Naive B cell (primary cell): ENCODE results near the gene ASAP3. TPM values are rescaled to one million over a fixed set of nuclear protein-coding genes. Genes with fewer than 3 reads are reported as not detected.

Experiments
- ATAC-seq, 2 donors: fragments of 150-1000 bp; cut with Tn5 transposase; 2 replicates each; pipeline ENCODE4 v1.10.0; 2021; ENCODE audit warnings: low read depth in 2 of 2, mild to moderate bottlenecking in 2 of 2, moderate library complexity in 2 of 2
- DNase-seq: peaks from one replicate; pipeline ENCODE4 v3.0.0; 2022
- H3K27ac Mint-ChIP-seq, 6 donors: one replicate each; pipeline ENCODE4 v1.8.0; 2020 to 2022; ENCODE audit warnings: mild to moderate bottlenecking in 6 of 6, mixed read lengths in 6 of 6, moderate library complexity in 5 of 6, inconsistent platforms in 2 of 6
- H3K27me3 Mint-ChIP-seq, 3 donors: one replicate each; pipeline ENCODE4 v1.8.0; 2021 to 2022; ENCODE audit warnings: mixed read lengths in 3 of 3, mild to moderate bottlenecking in 1 of 3
- H3K36me3 Mint-ChIP-seq, 2 donors: one replicate each; pipeline ENCODE4 v1.8.0; 2020 to 2022; ENCODE audit warnings: mixed read lengths in 2 of 2, inconsistent platforms in 1 of 2, mild to moderate bottlenecking in 1 of 2
- H3K4me1 Mint-ChIP-seq, 3 donors: one replicate each; pipeline ENCODE4 v1.8.0; 2020 to 2022; ENCODE audit warnings: mixed read lengths in 3 of 3, inconsistent platforms in 1 of 3, mild to moderate bottlenecking in 1 of 3, moderate library complexity in 1 of 3
- H3K4me3 Mint-ChIP-seq, 8 donors: one replicate each; pipeline ENCODE4 v1.8.0; 2020 to 2022; ENCODE audit warnings: mild to moderate bottlenecking in 8 of 8, mixed read lengths in 8 of 8, moderate library complexity in 8 of 8, inconsistent platforms in 2 of 8
- H3K9me3 Mint-ChIP-seq, 7 donors: one replicate each; pipeline ENCODE4 v1.8.0; 2020 to 2022; ENCODE audit warnings: mixed read lengths in 7 of 7, mild to moderate bottlenecking in 5 of 7, inconsistent platforms in 2 of 7, moderate library complexity in 1 of 7
- polyA plus RNA-seq, 6 donors: library from polyadenylated mRNA; unstranded; fragments of 300-500 nt; fragmentation: Illumina TruSeq; gene quantifications; one replicate each; pipeline ENCODE4 v1.2.3, GENCODE V29; 2021; ENCODE audit warnings: low read depth in 6 of 6

The ASAP3 gene
- polyA plus RNA-seq, 6 donors from 2014 or later = 0.16 to 0.69 (median 0.58) TPM; not detected in 2

DNA sequence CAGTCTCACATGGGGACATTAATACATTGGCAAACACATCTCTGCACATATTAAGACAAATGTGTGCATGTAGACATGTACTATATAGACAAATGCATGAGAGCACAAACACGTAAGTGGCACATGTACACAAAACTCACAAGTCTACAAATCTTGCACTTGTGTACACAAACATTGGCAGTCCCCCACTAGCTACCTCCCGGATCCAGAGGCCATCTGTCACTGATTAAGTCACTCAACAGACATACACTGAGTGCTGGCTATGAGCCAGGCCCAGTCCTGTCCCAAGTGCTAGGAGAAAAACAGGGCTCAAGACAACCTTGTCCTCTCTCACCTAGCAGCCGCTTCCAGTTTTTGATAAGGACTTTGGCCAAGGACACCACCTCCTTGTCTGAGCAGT, 66.4 kb downstream of the ASAP3 start:
- H3K27me3 Mint-ChIP-seq = peaks cover 16 to 28% (median 23%) of the 10 kb centered on the region in 3 donors
- H3K4me3 Mint-ChIP-seq = no peak overlapping the region
- peaks cover 0 to 4% (median 3%) of the 10 kb centered on the region in 3 donors for H3K4me1 Mint-ChIP-seq
- H3K27ac Mint-ChIP-seq = no peak overlapping the region
- ATAC-seq (no peak), DNase-seq (no peak)
- no peaks in the 10 kb centered on the region for H3K9me3 Mint-ChIP-seq
- H3K36me3 Mint-ChIP-seq = no peaks in the 10 kb centered on the region

GRCh38 chr1:23416964-23417363, 67.0 kb downstream of the ASAP3 start:
- no peak overlapping the region for H3K27ac Mint-ChIP-seq
- no peak for DNase-seq
- H3K36me3 Mint-ChIP-seq = no peaks in the 10 kb centered on the region
- no peak overlapping the region for H3K4me3 Mint-ChIP-seq
- ATAC-seq = no peak
- H3K4me1 Mint-ChIP-seq = no peaks in the 10 kb centered on the region
- peaks cover 13 to 22% (median 18%) of the 10 kb centered on the region in 3 donors for H3K27me3 Mint-ChIP-seq
- no peaks in the 10 kb centered on the region for H3K9me3 Mint-ChIP-seq

DNA sequence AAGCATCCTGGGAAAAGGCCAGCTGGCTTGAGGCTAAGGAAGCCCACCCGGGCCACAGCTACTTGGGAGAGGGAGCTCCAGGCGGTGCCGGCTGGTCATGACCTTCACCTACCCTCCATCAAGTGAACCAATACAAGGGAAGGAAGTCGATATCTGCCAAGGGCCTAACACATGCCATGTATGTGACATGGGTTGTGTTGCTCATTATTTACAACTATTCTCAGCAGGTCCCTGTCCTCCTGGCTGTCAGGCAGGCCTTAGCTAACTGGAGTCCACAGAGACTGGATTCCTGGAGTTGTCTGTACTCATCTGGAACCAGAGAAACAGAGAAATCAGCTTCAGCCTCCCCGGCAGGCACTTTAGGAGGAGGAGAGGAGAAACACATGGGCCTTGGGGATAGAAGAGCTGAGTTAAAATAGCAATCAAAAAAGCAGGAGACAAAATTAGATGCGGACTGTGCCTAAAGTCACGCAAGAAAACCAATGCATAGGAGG, 75.1 kb downstream of the ASAP3 start:
- no peaks in the 10 kb centered on the region for H3K9me3 Mint-ChIP-seq
- H3K27ac Mint-ChIP-seq = no peak overlapping the region
- H3K27me3 Mint-ChIP-seq = peaks cover 9 to 10% (median 9%) of the 10 kb centered on the region in 3 donors
- no peak for ATAC-seq
- DNase-seq = no peak
- H3K4me3 Mint-ChIP-seq = no peak overlapping the region
- no peaks in the 10 kb centered on the region for H3K36me3 Mint-ChIP-seq
- H3K4me1 Mint-ChIP-seq = peaks cover 4 to 6% (median 6%) of the 10 kb centered on the region in 3 donors

DNA sequence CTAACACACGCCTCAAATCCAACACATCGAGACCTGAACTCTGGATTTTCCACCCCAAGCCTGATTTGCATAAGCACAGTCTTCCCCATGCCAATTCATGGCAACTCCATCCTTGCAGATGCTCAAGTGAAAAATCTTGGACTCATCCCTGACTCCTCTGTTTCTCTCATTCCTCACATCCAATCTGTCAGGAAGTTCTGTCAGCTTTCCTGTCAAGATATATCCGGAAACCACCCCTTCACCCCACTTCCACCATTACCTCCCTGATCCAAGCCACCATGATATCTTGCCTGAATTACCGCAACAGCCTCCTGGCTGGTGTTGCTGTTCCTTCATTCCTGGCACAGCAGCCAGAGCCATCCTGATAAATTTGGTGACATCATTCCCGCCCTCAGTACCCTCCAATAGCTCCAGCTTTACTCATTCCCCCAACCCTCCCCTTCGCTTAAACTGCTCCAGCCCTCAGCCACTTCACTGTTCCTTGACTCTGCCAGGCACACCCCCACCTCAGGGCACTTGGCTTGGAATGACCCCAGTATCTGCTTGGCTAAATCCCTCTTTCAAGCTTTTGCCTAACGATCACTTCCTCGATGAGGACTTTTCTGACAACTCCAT, 76.9 kb downstream of the ASAP3 start:
- Mint-ChIP-seq H3K9me3 (no peaks in the 10 kb centered on the region), H3K4me3 (no peak overlapping the region), H3K27ac (no peak overlapping the region), H3K27me3 (peaks cover 9 to 14% (median 10%) of the 10 kb centered on the region in 3 donors), H3K36me3 (no peaks in the 10 kb centered on the region), H3K4me1 (peaks cover 6 to 8% (median 6%) of the 10 kb centered on the region in 3 donors)
- ATAC-seq (no peak), DNase-seq (no peak)

DNA sequence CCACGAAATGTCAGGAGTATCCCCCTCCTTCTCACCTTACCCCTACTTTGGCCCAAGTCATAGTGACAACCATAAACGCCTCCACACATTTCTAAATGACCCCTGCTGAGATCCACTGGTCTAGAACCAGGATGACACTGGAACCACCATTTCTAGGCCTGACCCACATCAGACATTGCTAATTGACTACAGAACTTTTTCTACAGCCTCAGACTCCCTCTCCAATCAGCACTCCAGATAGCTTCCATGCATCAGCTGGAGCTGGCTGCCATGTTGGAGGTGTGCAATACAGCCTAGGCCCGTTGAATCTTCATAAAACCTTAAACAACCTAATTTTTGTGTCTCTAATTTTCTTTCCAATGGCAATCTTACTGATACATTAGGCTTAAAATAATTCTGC, 78.0 kb downstream of the ASAP3 start:
- H3K27me3 Mint-ChIP-seq = peaks cover 8 to 14% (median 9%) of the 10 kb centered on the region in 3 donors
- no peak overlapping the region for H3K27ac Mint-ChIP-seq
- DNase-seq = no peak
- H3K4me1 Mint-ChIP-seq = peaks cover 6 to 8% (median 6%) of the 10 kb centered on the region in 3 donors
- no peaks in the 10 kb centered on the region for H3K36me3 Mint-ChIP-seq
- H3K4me3 Mint-ChIP-seq = no peak overlapping the region
- H3K9me3 Mint-ChIP-seq = no peaks in the 10 kb centered on the region
- ATAC-seq = no peak

DNA sequence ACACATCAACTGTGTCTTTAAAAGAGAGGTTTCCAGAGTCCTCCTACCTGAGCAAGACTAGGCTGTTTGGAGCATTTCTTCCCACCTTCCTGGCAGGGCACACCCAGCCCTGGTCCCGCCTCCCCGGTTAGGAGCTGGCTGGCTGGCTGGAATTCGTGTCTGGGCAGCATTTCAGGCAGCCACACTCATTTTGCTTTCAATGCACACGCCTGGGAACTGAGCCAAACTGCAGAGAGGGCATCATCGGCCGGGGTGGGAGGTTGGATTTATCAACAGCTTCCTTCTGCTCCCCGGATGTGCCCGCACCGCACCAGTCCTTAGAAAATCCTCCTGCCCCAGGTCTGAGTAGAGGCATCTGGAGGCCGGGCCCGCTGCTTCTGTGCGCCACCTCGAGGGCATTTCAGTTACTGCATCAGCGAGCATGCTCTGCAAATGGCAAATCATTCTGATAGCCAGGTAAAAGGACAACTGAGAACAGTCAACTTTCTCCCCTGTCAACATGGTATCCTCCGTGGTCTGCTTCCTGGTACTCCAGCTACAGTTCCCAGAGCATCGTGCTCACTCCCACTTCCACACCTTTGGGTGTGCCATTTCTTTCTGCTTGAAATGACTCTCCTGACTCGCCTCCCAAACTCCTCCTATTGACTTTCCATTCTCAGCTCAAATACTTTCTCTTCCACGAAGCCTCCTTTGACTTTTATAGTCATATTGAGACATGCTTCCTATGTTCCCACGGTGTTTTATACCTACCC, 80.1 kb downstream of the ASAP3 start:
- Mint-ChIP-seq H3K27ac (no peak overlapping the region), H3K4me1 (peaks cover 6 to 8% (median 6%) of the 10 kb centered on the region in 3 donors), H3K9me3 (no peaks in the 10 kb centered on the region), H3K4me3 (peak overlapping the region in 1 of 8 donors; percentile 51), H3K27me3 (peaks cover 0 to 9% (median 9%) of the 10 kb centered on the region in 3 donors), H3K36me3 (no peaks in the 10 kb centered on the region)
- DNase-seq (peak; percentile 56), ATAC-seq (peak; percentile 72 to 81)

DNA sequence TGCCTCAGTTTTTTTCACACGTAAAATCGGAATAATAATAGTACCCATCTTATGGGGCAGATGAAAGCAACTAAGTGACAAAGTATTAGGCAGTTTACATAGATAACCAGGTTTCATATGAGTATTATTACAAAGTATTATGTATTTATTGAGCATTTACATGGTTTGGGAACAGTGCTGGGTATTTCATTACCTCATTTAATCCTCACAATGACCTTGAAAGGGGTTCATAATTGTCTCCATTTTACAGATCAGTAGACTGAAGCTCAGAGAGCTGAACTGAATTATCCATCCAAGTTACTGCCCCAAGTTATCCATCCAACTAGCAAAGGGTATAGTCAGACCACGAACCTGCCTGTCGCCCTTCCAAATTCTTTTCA, 80.6 kb downstream of the ASAP3 start:
- ATAC-seq = no peak
- Mint-ChIP-seq H3K36me3 (no peaks in the 10 kb centered on the region), H3K27ac (no peak overlapping the region), H3K4me1 (peaks cover 6 to 8% (median 6%) of the 10 kb centered on the region in 3 donors), H3K9me3 (no peaks in the 10 kb centered on the region), H3K4me3 (no peak overlapping the region), H3K27me3 (peaks cover 0 to 10% (median 9%) of the 10 kb centered on the region in 3 donors)
- no peak for DNase-seq

- H3K9me3 Mint-ChIP-seq = no peaks in the 10 kb centered on the region
- DNase-seq = no peak
- peaks cover 6 to 8% (median 6%) of the 10 kb centered on the region in 3 donors for H3K4me1 Mint-ChIP-seq
- no peak overlapping the region for H3K4me3 Mint-ChIP-seq
- no peaks in the 10 kb centered on the region for H3K36me3 Mint-ChIP-seq
- no peak for ATAC-seq
- H3K27me3 Mint-ChIP-seq = peaks cover 0 to 14% (median 9%) of the 10 kb centered on the region in 3 donors
- H3K27ac Mint-ChIP-seq = no peak overlapping the region
Measured at GRCh38 chr1:23403038-23403336, 81.0 kb downstream of the ASAP3 start.

- H3K27me3 Mint-ChIP-seq = peaks cover 0 to 16% (median 9%) of the 10 kb centered on the region in 3 donors
- no peak for DNase-seq
- H3K4me1 Mint-ChIP-seq = peaks cover 6 to 8% (median 6%) of the 10 kb centered on the region in 3 donors
- no peak for ATAC-seq
- H3K36me3 Mint-ChIP-seq = no peaks in the 10 kb centered on the region
- no peaks in the 10 kb centered on the region for H3K9me3 Mint-ChIP-seq
- H3K27ac Mint-ChIP-seq = peak overlapping the region in 1 of 6 donors; percentile 22
- peak overlapping the region in 1 of 8 donors; percentile 67 for H3K4me3 Mint-ChIP-seq
Measured at GRCh38 chr1:23402286-23403037, 81.5 kb downstream of the ASAP3 start.

GRCh38 chr1:23401313-23401712, 82.7 kb downstream of the ASAP3 start:
- Mint-ChIP-seq H3K27me3 (peaks cover 0 to 16% (median 9%) of the 10 kb centered on the region in 3 donors), H3K36me3 (no peaks in the 10 kb centered on the region), H3K27ac (no peak overlapping the region), H3K9me3 (no peaks in the 10 kb centered on the region), H3K4me3 (no peak overlapping the region), H3K4me1 (peaks cover 6 to 8% (median 6%) of the 10 kb centered on the region in 3 donors)
- no peak for ATAC-seq
- no peak for DNase-seq

DNA sequence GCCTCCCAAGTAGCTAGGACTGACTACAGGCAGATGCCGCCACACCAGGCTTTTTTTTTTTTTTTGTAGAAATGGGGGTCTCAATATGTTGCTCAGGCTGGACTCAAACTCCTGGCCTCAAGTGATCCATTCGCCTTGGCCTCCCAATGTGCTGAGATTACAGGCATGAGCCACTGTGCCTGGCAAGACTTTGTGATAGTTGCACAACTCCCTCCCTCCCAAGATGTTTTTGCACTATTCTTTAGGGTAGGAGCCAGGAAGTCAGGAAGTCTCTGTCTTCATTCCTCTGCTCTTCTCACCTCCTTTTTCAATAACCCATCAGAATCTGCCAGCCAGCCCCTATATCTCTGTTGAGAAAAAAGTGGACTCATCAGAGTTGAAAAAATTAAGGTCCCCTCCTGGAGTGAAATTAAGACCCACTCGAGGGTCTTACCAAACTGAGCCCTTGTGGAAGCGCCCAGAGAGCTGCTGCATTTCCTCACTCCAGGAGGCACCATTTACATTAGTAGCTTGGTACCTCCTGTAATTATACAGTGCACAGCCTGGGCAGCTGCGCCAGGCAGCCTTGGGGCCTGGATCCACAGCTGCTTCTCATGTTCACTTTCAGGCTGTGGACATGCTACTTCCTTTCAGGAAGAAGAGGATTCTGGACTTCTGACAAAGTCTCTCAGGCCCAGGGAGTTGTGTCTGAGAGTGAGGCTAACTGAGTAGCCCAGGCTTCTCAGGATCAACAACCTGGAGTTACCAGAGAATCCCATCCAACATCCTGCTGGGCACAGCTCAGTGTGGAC, 83.5 kb downstream of the ASAP3 start:
- Mint-ChIP-seq H3K27ac (no peak overlapping the region), H3K4me3 (no peak overlapping the region), H3K9me3 (no peaks in the 10 kb centered on the region), H3K36me3 (no peaks in the 10 kb centered on the region), H3K27me3 (peaks cover 0 to 16% (median 9%) of the 10 kb centered on the region in 3 donors), H3K4me1 (peaks cover 6 to 8% (median 6%) of the 10 kb centered on the region in 3 donors)
- ATAC-seq (no peak), DNase-seq (no peak)

GRCh38 chr1:23399229-23399628, 84.8 kb downstream of the ASAP3 start:
- H3K4me1 Mint-ChIP-seq = peaks cover 4 to 6% (median 5%) of the 10 kb centered on the region in 3 donors
- DNase-seq (no peak), ATAC-seq (no peak)
- no peaks in the 10 kb centered on the region for H3K9me3 Mint-ChIP-seq
- H3K27ac Mint-ChIP-seq = no peak overlapping the region
- no peak overlapping the region for H3K4me3 Mint-ChIP-seq
- peaks cover 0 to 23% (median 19%) of the 10 kb centered on the region in 3 donors for H3K27me3 Mint-ChIP-seq
- H3K36me3 Mint-ChIP-seq = no peaks in the 10 kb centered on the region

GRCh38 chr1:23397908-23398307, 86.1 kb downstream of the ASAP3 start:
- Mint-ChIP-seq H3K27ac (no peak overlapping the region), H3K4me1 (no peaks in the 10 kb centered on the region), H3K4me3 (no peak overlapping the region), H3K9me3 (no peaks in the 10 kb centered on the region), H3K36me3 (no peaks in the 10 kb centered on the region), H3K27me3 (peaks cover 0 to 23% (median 21%) of the 10 kb centered on the region in 3 donors)
- ATAC-seq = no peak
- DNase-seq = no peak
